ENCODE data around the gene PDE4B.

Gene PDE4B

GRCh38 chr1:65792669-65793358, at the start of gene PDE4B:
Gene PDE4B (plus strand): TSS chr1:65792895.
- DNase-seq (ENCODE audit: low spot score), result no peak

- no peak for DNase-seq (ENCODE audit: low spot score)
Observed at GRCh38 chr1:65744731-65745130, 48.0 kb upstream of the PDE4B start.

- no peak for DNase-seq (ENCODE audit: low spot score)
Observed at GRCh38 chr1:65751961-65752360, 40.7 kb upstream of the PDE4B start.

GRCh38 chr1:65756616-65757015, 36.1 kb upstream of the PDE4B start:
- no peak for DNase-seq (ENCODE audit: low spot score)

GRCh38 chr1:65757531-65757930, 35.2 kb upstream of the PDE4B start:
- DNase-seq (ENCODE audit: low spot score), result no peak

- no peak for DNase-seq (ENCODE audit: low spot score)
Observed at GRCh38 chr1:65758128-65758527, 34.6 kb upstream of the PDE4B start.

- no peak for DNase-seq (ENCODE audit: low spot score)
Observed at GRCh38 chr1:65759516-65759915, 33.2 kb upstream of the PDE4B start.

- no peak for DNase-seq (ENCODE audit: low spot score)
Observed at GRCh38 chr1:65762081-65762862, 30.4 kb upstream of the PDE4B start.

GRCh38 chr1:65764052-65764451, 28.6 kb upstream of the PDE4B start:
- DNase-seq (ENCODE audit: low spot score), result no peak

GRCh38 chr1:65765631-65766030, 27.1 kb upstream of the PDE4B start:
- DNase-seq (ENCODE audit: low spot score), result no peak

GRCh38 chr1:65769636-65770035, 23.1 kb upstream of the PDE4B start:
- no peak for DNase-seq (ENCODE audit: low spot score)

- DNase-seq (ENCODE audit: low spot score), result no peak
Observed at GRCh38 chr1:65772607-65773006, 20.1 kb upstream of the PDE4B start.

- DNase-seq (ENCODE audit: low spot score), result no peak
Observed at GRCh38 chr1:65773391-65774123, 19.1 kb upstream of the PDE4B start.

GRCh38 chr1:65788762-65789161, 3.9 kb upstream of the PDE4B start:
- DNase-seq (ENCODE audit: low spot score), result no peak

- no peak for DNase-seq (ENCODE audit: low spot score)
Observed at GRCh38 chr1:65791396-65791795, 1.3 kb upstream of the PDE4B start.

GRCh38 chr1:65791801-65792668, 660 bp upstream of the PDE4B start:
- DNase-seq (ENCODE audit: low spot score), result no peak

GRCh38 chr1:65793359-65793732, 651 bp downstream of the PDE4B start:
- DNase-seq (ENCODE audit: low spot score), result no peak

- no peak for DNase-seq (ENCODE audit: low spot score)
Observed at GRCh38 chr1:65795311-65795710, 2.6 kb downstream of the PDE4B start.

- DNase-seq (ENCODE audit: low spot score), result no peak
Observed at GRCh38 chr1:65799601-65800000, 6.9 kb downstream of the PDE4B start.

- DNase-seq (ENCODE audit: low spot score), result no peak
Observed at GRCh38 chr1:65804584-65804983, 11.9 kb downstream of the PDE4B start.

GRCh38 chr1:65812065-65812464, 19.4 kb downstream of the PDE4B start:
- peak; percentile 23 for DNase-seq (ENCODE audit: low spot score)

- DNase-seq (ENCODE audit: low spot score), result no peak
Observed at GRCh38 chr1:65813956-65814355, 21.3 kb downstream of the PDE4B start.
